Testis (tissue), 3 donors: ENCODE measurements around the gene RAD23A. TPM values are rescaled to one million over a fixed set of nuclear protein-coding genes. Genes with fewer than 3 reads are reported as not detected.

Experiments
- DNase-seq: peaks from one replicate; pipeline ENCODE4 v3.0.0-alpha.2; 2019
- H3K27ac ChIP-seq, 2 donors: fragments of 200-600 bp; sonication (generic); one replicate each; pipeline ENCODE4 v1.5.1; 2019
- H3K27me3 ChIP-seq: fragments of 200-600 bp; sonication (generic); one replicate; pipeline ENCODE4 v1.5.1; 2019
- H3K36me3 ChIP-seq: fragments of 200-600 bp; sonication (generic); one replicate; pipeline ENCODE4 v1.5.1; 2017; ENCODE audit warnings: low read depth; ENCODE audit errors: missing control alignments
- H3K4me1 ChIP-seq: fragments of 200-600 bp; sonication (generic); one replicate; pipeline ENCODE4 v1.5.1; 2019
- H3K4me3 ChIP-seq, 2 donors: fragments of 200-600 bp; sonication (generic); one replicate each; pipeline ENCODE4 v1.5.1; 2017 to 2019
- H3K9me3 ChIP-seq: fragments of 200-600 bp; sonication (generic); one replicate; pipeline ENCODE4 v1.5.1; 2017
- CTCF ChIP-seq, 3 experiments: fragments of 450-650 bp in 2 of 3; fragments of 200-600 bp in 1 of 3; sonication (generic) in 1 of 3; IDR thresholded peaks; one replicate each; pipeline ENCODE4 v1.5.1; 2016 to 2019; ENCODE audit warnings: antibody characterized with exemption in 3 of 3, mild to moderate bottlenecking in 2 of 3, moderate library complexity in 1 of 3
- POLR2A ChIP-seq: fragments of 450-650 bp; IDR thresholded peaks from one replicate; pipeline ENCODE4 v1.6.1; 2017; ENCODE audit warnings: antibody characterized with exemption, mild to moderate bottlenecking, moderate library complexity
- WGBS, 2 donors: methylation state at CpG; one replicate each; pipeline ENCODE4 v1.1.5; 2018; 5-methylcytosine and 5-hydroxymethylcytosine counted together
- intact Hi-C: fragments of 100-400 bp; cut with DNase I; formaldehyde crosslinking; loops from one replicate; pipeline ENCODE4 v1.15.1; 2023; ENCODE audit warnings: low total_unique reads
- polyA plus RNA-seq: library from polyadenylated mRNA; stranded (reverse); fragments of 350-450 nt; fragmentation: Illumina TruSeq; extraction: RNeasy Lipid Tissue Mini Kit (QIAGEN cat#74804); gene quantifications from one replicate; pipeline ENCODE4 v1.2.3, GENCODE V29; 2014; ENCODE audit warnings: low read depth, low replicate concordance; ENCODE audit not compliant: insufficient read depth
- total RNA-seq, 2 donors: library from RNA; depleted of rRNA; stranded (reverse); fragments of >200 nt; gene quantifications; one replicate each; pipeline ENCODE4 v1.2.3, GENCODE V29; 2016

Gene RAD23A
- total and polyA plus RNA-seq, 3 donors from 2014 or later: 114 to 174 (median 136) TPM

GRCh38 chr19:12943437-12944044, 2.1 kb upstream of the RAD23A start:
- WGBS, 2 donors: 83 to 85% methylated on average over 18 of the region's 18 CpGs
- Histone ChIP-seq H3K36me3 (no peaks in the 10 kb centered on the region), H3K4me3 (no peak overlapping the region), H3K27me3 (no peaks in the 10 kb centered on the region), H3K9me3 (no peaks in the 10 kb centered on the region), H3K27ac (no peak overlapping the region), H3K4me1 (peaks cover 19% of the 10 kb centered on the region)
- no peak for DNase-seq
- intact Hi-C loops: no loop called here
- TF ChIP-seq POLR2A (no peak), CTCF (IDR thresholded peaks at IDR 0.05) (no peak)

DNA sequence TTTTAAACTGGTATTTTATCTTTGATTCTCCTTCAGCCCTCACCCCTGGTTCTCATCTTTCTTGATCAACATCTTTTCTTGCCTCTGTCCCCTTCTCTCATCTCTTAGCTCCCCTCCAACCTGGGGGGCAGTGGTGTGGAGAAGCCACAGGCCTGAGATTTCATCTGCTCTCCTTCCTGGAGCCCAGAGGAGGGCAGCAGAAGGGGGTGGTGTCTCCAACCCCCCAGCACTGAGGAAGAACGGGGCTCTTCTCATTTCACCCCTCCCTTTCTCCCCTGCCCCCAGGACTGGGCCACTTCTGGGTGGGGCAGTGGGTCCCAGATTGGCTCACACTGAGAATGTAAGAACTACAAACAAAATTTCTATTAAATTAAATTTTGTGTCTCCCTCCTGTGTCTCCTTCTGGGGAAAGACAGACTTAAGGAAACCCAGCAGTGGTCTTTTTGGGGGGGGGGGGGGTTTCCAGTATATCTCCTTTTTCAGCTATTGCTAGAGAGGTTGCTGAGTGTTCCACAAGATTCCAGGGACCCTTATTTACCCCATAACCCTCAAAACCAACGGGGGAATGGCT, 1.5 kb upstream of the RAD23A start:
- no peak overlapping the region for H3K4me3 ChIP-seq
- TF ChIP-seq POLR2A: no peak
- no peak for TF ChIP-seq CTCF (IDR thresholded peaks at IDR 0.05)
- no peaks in the 10 kb centered on the region for H3K36me3 ChIP-seq
- H3K4me1 ChIP-seq: peaks cover 19% of the 10 kb centered on the region
- H3K27ac ChIP-seq: peak overlapping the region; percentile 94 to 95
- intact Hi-C loops: no loop called here
- no peak for DNase-seq
- no peaks in the 10 kb centered on the region for H3K27me3 ChIP-seq
- WGBS, 2 donors: 70 to 75% methylated on average over 2 of the region's 2 CpGs
- H3K9me3 ChIP-seq: no peaks in the 10 kb centered on the region

DNA sequence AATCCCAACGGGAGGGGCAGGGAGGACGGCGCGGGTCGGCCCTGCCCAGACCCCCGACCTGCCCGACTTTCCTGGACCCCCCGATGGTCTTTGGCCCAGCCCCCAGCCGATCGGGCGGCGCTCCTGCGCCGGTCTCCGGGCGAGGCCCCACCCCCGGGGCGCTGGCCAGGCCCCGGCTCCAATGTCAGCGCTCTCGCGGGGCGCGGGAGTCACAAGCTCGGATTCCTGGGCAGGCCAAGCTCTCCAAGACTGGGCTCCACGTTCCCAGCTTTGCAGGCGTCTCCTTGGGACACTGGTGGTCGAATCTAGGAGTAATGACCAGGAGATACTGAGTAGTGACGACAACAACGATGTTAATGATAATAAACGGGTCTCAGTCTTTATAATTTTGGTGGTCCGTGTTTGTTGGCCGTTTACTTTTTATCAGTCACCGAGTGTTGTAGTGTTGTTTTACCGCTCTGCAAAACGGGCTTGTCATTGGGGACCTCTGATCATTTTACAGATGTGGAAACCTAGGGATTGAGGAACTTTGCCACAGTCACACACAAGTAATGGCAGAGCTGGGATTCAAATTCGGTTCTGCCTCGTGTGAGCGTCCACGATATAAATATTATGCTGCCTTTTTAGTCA, 545 bp downstream of the RAD23A start:
- H3K27me3 ChIP-seq: no peaks in the 10 kb centered on the region
- intact Hi-C loops: no loop called here
- no peaks in the 10 kb centered on the region for H3K36me3 ChIP-seq
- peak; percentile 68 for DNase-seq
- peak overlapping the region; percentile 98 for H3K4me3 ChIP-seq
- no peaks in the 10 kb centered on the region for H3K9me3 ChIP-seq
- H3K4me1 ChIP-seq: peaks cover 7% of the 10 kb centered on the region
- TF ChIP-seq POLR2A (no peak), CTCF (IDR thresholded peaks at IDR 0.05) (no peak)
- 1% methylated on average over 17 to 40 of the region's 40 CpGs for WGBS, 2 donors
- H3K27ac ChIP-seq: peak overlapping the region; percentile 94 to 95

GRCh38 chr19:12946731-12947496, 1.3 kb downstream of the RAD23A start:
- no peak for TF ChIP-seq POLR2A
- TF ChIP-seq CTCF (IDR thresholded peaks at IDR 0.05): no peak
- Histone ChIP-seq H3K27ac (peak overlapping the region; percentile 94 to 95), H3K36me3 (no peaks in the 10 kb centered on the region), H3K4me3 (peak overlapping the region; percentile 98), H3K4me1 (peaks cover 7% of the 10 kb centered on the region), H3K9me3 (no peaks in the 10 kb centered on the region), H3K27me3 (no peaks in the 10 kb centered on the region)
- 54 to 57% methylated on average over 14 of the region's 14 CpGs for WGBS, 2 donors
- DNase-seq: no peak
- intact Hi-C loops: no loop called here
